Activated T-cell treated with anti-CD3 and anti-CD28 coated beads, Interleukin-2, amount 50 U/mL, for 48 hours (primary cell): ENCODE measurements around the gene LRRC10.
"Not testable (repeated sequence)": the region's sequence is repeated elsewhere in the genome, so short reads cannot be mapped to it uniquely, and the experiment has no call there.

ENCODE experiments used
- DNase-seq, 2 experiments: peaks; one replicate each; pipeline ENCODE4 v3.0.0-alpha.2; 2020

Gene LRRC10

GRCh38 chr12:69616025-69616424, 5.3 kb upstream of the LRRC10 start:
- DNase-seq: no peak

- DNase-seq: no peak
These were observed 2.6 kb upstream of the LRRC10 start for GRCh38 chr12:69613351-69613750.

GRCh38 chr12:69610126-69610525, 581 bp downstream of the LRRC10 start:
- no peak for DNase-seq

DNA sequence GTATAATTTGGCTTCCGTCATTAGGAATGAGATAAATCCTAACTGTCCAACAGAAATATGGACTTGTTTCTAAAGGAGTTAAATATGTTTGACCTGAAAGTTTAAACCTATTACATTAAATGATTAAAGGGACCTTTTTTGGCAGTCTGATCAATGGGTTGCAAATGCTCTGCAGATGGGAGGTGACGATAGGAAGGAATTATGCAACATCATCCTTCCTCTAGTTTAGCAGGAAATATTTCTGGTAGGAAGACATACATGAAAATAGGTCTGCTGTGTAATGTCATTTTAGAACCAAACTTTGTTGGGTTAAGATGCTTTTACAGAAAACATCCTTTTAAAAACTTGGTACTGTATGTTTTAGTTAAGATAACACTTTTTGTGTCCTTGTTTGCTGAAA, 2.6 kb downstream of the LRRC10 start:
- DNase-seq: no peak

- DNase-seq: not testable (repeated sequence)
These were observed 6.4 kb downstream of the LRRC10 start for GRCh38 chr12:69604275-69604674.

DNA sequence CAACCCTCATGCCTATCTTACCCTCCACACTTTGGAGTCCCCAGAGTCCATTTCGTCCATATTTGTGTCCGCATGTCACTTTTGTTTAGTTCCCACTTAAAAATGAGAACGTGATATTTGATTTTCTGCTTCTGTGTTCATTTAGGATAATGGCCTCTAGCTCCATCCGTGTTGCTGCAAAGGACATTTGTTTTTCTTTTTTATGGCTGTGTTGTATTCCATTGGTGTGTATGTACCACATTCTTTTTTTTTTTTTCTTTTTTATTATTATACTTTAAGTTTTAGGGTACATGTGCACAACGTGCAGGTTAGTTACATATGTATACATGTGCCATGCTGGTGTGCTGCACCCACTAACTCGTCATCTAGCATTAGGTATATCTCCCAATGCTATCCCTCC, 7.2 kb downstream of the LRRC10 start:
- DNase-seq: not testable (repeated sequence)

- DNase-seq: no peak
These were observed 7.8 kb downstream of the LRRC10 start for GRCh38 chr12:69602954-69603353.

GRCh38 chr12:69601962-69602685, 8.6 kb downstream of the LRRC10 start:
- DNase-seq: no peak

DNA sequence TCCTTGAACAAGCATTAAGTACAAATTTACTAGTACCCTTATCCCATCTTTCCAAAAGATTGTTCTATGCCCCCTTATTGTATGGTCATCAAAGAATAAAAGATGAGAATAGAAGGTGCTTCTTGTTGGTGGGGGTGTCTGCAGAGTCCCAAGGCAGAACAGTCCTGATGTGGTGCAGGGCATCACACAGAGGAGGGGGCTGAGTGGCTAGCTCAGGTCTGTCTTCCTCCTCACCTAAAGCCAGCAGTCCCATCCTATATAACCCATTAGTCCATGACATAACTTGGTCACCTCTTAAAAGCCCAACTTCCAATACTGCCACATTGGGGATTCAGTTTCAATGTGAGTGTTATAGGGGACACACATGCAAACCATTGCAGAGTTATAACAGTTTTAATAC, 9.9 kb downstream of the LRRC10 start:
- DNase-seq: no peak

DNA sequence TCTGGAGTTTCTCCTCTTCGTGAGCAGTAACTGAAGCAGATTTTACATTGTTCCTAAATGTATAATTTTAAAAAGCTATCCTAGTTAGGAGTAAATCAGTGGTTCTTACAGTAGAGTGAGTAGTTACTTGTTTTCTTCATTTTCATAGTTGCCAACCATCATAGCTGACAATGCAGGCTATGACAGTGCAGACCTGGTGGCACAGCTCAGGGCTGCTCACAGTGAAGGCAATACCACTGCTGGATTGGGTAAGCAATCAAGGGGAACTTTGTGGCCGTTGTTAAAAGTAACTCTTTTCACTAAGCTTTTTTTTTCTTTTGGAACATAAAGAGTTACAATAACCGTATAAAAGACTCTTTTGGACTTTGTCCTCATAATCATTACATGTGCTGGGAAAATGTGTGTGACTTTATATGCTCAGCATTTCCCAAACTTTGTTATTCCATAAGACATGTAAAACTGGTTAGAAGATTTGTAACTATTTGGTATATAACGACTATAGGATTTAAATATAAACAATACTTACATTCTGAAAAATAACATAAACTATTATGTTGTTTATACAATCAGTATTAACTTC, 12.4 kb downstream of the LRRC10 start:
- no peak for DNase-seq

- DNase-seq: no peak
These were observed 15.0 kb downstream of the LRRC10 start for GRCh38 chr12:69595689-69596088.

DNA sequence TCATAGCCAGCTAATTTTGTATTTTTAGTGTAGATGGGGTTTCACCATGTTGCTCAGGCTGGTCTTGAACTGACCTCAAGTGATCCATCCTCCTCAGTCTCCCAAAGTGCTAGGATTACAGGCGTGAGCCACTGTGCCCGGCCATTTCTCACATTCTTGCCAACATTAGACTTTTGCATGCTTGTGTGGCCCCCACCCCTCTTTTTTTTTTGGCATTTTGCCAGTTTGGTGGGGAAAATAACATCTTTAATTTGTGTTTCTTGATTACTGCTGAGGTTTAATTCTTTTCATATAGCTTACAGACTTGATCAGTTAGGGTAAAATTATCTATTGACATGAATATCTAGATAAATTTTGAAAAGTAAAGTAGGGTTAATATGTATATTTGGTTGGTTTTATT, 21.6 kb downstream of the LRRC10 start:
- no peak for DNase-seq

DNA sequence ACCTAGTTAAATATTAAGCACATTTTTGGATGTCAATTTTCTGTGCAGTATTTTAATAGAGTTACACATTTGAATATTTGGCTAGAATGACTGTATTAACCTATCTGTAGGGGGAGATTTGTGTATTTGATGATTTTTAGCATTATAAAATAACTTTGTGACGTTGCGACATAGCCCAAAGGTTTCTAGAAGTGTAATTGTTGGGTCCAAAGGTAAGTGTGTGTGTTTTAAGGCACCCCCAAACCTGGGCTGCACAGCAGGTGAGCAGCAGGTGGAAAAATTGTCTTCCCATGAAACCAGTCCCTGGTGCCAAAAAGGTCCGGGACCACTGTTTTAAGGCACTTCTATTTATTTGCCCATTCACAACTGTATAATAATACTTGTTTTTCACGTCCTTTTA, 22.2 kb downstream of the LRRC10 start:
- DNase-seq: no peak

DNA sequence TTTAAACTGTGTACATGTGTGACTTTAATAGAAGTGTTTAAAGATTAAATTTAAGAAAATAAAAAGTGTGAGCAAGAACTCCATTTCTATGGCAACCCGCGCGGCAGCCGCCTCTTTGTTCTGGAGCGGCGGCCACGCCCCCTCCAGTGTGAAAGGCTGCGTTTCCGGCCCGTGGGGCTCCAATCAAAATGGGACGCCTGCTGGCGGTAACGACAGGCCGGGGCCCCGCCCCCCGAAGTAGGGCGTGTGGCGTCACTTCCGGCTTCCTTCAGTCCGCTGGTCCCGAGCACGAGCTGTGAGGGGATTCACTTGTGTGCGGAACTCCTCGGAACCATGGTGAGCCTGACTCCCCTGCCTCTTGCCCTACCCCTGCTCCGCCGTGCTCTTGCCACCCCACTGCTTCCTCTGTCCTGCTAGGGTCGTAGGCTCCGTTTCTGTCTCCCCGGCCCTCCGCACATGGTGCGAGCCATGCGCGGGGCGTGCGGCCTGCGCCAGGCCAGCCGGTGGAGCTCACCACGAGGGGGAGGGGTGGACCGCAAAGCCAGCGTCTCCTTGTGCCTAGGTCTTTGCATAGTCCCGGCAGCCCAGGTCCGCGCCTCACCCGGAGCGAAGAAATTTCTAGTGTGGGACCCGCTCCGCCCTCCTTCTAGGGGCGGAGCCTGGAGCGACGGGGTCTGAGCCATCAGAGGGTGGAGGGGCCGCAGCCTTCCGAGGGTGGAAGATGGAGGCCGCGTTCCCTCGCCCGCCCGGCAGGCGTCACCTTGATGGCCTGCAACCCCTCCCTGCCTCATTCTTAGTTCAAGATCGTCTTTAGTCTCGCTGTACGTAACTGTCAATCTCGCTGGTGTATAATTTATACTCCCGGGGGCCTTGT, 25.3 kb downstream of the LRRC10 start, which contains the start of gene CCT2:
Gene CCT2 (plus strand): TSS at position 271 of the 874 bp plus-strand sequence. CDS start 63 bp downstream, at position 334.
- peak; percentile 96 for DNase-seq

- no peak for DNase-seq
These were observed 27.5 kb downstream of the LRRC10 start for GRCh38 chr12:69583203-69583602.

DNA sequence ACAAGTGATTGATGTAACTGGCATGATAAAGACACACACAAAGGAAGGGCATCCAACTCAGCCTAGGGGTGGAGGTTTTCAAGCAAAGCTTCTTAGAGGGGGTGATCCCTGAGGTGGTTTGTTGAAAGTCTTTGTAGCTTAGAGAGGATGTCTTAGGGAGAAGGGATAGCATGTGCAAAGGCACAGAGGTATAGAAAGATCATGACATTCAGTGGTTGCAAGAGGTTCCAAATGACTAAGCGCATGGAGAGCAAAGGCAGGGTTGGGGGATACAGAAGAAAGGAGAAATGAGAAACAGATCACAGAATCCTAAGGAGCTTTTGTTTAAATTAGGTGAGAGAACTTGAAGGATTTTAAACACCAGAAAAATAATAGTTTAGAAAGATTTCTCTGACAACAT, 30.6 kb downstream of the LRRC10 start:
- no peak for DNase-seq

- no peak for DNase-seq
These were observed 31.7 kb downstream of the LRRC10 start for GRCh38 chr12:69579029-69579428.

DNA sequence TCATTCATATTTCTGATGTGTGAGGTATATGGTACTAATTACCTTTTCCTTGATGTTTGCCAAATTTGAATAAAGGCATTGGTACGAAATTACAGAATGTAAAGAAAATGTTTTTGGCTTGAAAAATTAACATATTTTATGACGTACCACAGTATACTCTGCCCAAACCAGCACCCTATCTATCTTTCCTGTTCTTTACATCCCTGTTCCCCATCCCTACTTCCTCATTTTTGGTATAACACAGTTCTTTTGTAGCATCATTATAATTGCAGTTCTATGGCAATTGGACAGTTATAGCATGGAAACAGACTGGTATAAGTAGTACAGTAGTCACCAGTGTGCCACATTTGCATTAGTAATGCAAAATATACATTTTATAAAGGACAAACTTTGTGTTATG, 32.4 kb downstream of the LRRC10 start:
- no peak for DNase-seq

DNA sequence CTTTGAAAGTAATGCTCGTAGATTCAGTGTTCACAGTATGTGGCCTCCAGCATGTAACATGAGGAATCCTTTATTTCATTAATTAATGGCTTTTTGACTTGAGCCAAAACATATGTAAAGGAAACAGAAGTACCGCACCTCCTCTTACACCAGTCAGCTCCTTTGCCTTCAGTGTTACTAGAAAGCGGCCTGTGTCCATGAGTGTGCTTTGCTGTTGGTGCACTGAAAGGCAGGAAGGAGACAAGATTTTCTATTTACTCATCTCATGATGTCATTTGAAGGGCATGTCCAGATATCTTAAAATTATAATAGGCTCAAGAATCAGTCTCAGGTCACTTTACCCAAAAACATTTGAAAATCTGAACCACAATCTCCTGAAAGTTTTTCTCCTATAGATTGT, 35.4 kb downstream of the LRRC10 start:
- DNase-seq: no peak

DNA sequence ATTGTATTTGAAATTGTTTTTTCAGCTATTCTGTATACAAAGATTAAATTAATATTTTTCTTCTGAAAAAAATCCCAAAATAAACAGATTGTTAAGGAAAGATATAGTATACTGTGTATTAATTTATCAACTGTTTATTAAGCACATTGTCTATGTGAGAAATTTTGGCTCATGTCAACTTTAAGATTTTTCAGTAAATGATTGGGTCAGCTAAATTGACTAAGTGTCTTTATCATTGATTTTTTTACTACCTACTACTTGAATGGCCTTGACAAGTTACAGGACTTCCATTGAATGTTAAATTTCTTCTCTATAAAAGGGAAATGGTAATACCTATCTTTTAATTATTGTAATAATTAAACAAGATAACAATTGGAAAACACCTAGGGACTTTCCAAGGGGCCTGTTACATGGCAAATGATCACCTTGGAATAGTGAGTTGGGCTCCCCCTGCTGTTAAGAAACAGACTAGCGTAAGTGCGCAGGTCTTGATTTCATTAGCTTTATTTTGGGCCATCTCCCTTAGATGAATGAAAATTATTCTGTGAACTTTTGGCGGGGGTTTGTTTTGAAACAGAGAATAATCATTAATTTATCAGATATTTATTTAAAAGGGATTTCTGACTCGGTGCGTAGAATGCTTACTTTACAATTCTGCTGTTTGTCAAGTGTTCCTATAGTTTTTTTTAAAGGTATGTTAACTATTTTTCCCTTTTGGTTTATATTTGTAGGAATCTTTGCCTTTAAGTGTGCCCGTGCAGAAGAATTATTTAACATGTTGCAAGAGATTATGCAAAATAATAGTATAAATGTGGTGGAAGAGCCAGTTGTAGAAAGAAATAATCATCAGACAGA, 39.9 kb downstream of the LRRC10 start:
- DNase-seq: peak; percentile 43 to 59

GRCh38 chr12:69570000-69570516, 40.6 kb downstream of the LRRC10 start:
- DNase-seq: no peak

- DNase-seq: no peak
These were observed 41.5 kb downstream of the LRRC10 start for GRCh38 chr12:69569236-69569635.

- no peak for DNase-seq
These were observed 44.1 kb downstream of the LRRC10 start for GRCh38 chr12:69566603-69567002.
